HG03139 (cell line): ENCODE results near the gene ZFYVE16.
"Not testable (repeated sequence)": the region's sequence is repeated elsewhere in the genome, so short reads cannot be mapped to it uniquely, and the experiment has no call there.

Source experiments
- ATAC-seq: cut with Tn5 transposase; IDR thresholded peaks from one replicate; pipeline ENCODE4 v1.9.1; 2021; ENCODE audit not compliant: unreplicated experiment

Gene ZFYVE16

GRCh38 chr5:80407735-80408483, at the start of gene ZFYVE16:
TSS of gene ZFYVE16 (plus strand) at chr5:80408064. CDS start at chr5:80434148, 26,084 bp downstream.
- ATAC-seq: peak; percentile 82

GRCh38 chr5:80360914-80361444, 46.9 kb upstream of the ZFYVE16 start:
- ATAC-seq: no peak

- ATAC-seq: no peak
These were observed 43.0 kb upstream of the ZFYVE16 start for GRCh38 chr5:80364892-80365291.

- ATAC-seq: no peak
These were observed 39.0 kb upstream of the ZFYVE16 start for GRCh38 chr5:80368661-80369480.

- ATAC-seq: no peak
These were observed 38.3 kb upstream of the ZFYVE16 start for GRCh38 chr5:80369521-80369920.

- ATAC-seq: no peak
These were observed 37.5 kb upstream of the ZFYVE16 start for GRCh38 chr5:80370390-80370789.

GRCh38 chr5:80372780-80373179, 35.1 kb upstream of the ZFYVE16 start:
- ATAC-seq: no peak

- ATAC-seq: no peak
These were observed 33.7 kb upstream of the ZFYVE16 start for GRCh38 chr5:80374188-80374587.

GRCh38 chr5:80376557-80376956, 31.3 kb upstream of the ZFYVE16 start:
- ATAC-seq: no peak

- no peak for ATAC-seq
These were observed 25.4 kb upstream of the ZFYVE16 start for GRCh38 chr5:80382488-80382887.

- no peak for ATAC-seq
These were observed 20.6 kb upstream of the ZFYVE16 start for GRCh38 chr5:80387063-80387768.

GRCh38 chr5:80389580-80389979, 18.3 kb upstream of the ZFYVE16 start:
- no peak for ATAC-seq

- not testable (repeated sequence) for ATAC-seq
These were observed 17.5 kb upstream of the ZFYVE16 start for GRCh38 chr5:80390413-80390812.

GRCh38 chr5:80391267-80391666, 16.6 kb upstream of the ZFYVE16 start:
- not testable (repeated sequence) for ATAC-seq

- ATAC-seq: peak; percentile 73
These were observed 8.2 kb upstream of the ZFYVE16 start for GRCh38 chr5:80399526-80400239.

- not testable (repeated sequence) for ATAC-seq
These were observed 7.5 kb upstream of the ZFYVE16 start for GRCh38 chr5:80400368-80400767.

GRCh38 chr5:80403782-80404181, 4.1 kb upstream of the ZFYVE16 start:
- ATAC-seq: no peak

- ATAC-seq: no peak
These were observed 707 bp upstream of the ZFYVE16 start for GRCh38 chr5:80406980-80407734.

GRCh38 chr5:80408484-80409366, 861 bp downstream of the ZFYVE16 start:
- no peak for ATAC-seq
